ENCODE results near the gene CFAP97.

CFAP97 gene

GRCh38 chr4:185112104-185112503, 91.7 kb downstream of the CFAP97 start:
- no peaks in the 10 kb centered on the region for H3K9me3 ChIP-seq (replicated peaks; ENCODE audit: insufficient read depth, low read length)
- no peak overlapping the region for H3K27ac ChIP-seq (ENCODE audit: low read length)
- no peaks in the 10 kb centered on the region for H4K20me1 ChIP-seq (ENCODE audit: insufficient read depth, low read length)

GRCh38 chr4:185110375-185110823, 93.4 kb downstream of the CFAP97 start:
- no peaks in the 10 kb centered on the region for H3K27me3 ChIP-seq (replicated peaks; ENCODE audit: insufficient read depth, low read length)
- H3K4me3 ChIP-seq (ENCODE audit: low read length): no peak overlapping the region
- no peaks in the 10 kb centered on the region for H3K36me3 ChIP-seq (replicated peaks; ENCODE audit: insufficient read depth, low read length)
- H3K4me2 ChIP-seq (ENCODE audit: low read depth, low read length): no peak overlapping the region
- H3K27ac ChIP-seq (ENCODE audit: low read length): no peak overlapping the region
- H4K20me1 ChIP-seq (ENCODE audit: insufficient read depth, low read length): no peaks in the 10 kb centered on the region
- TF ChIP-seq EZH2phosphoT487 (IDR thresholded peaks at IDR 0.05; ENCODE audit: low read length) (no peak), CTCF (IDR thresholded peaks at IDR 0.05; ENCODE audit: low read length) (no peak), EZH2 (optimal IDR thresholded peaks at IDR 0.05; ENCODE audit: low read depth, low read length) (no peak)
- no peaks in the 10 kb centered on the region for H3K9me2 ChIP-seq (replicated peaks; ENCODE audit: insufficient read depth, low read length)
- H3F3A ChIP-seq (ENCODE audit: insufficient read depth, low read length): no peaks in the 10 kb centered on the region
- no peak overlapping the region for H3K9ac ChIP-seq (ENCODE audit: low read length)
- H3K79me2 ChIP-seq (ENCODE audit: low read length): no peaks in the 10 kb centered on the region
- no peaks in the 10 kb centered on the region for H3K9me3 ChIP-seq (replicated peaks; ENCODE audit: insufficient read depth, low read length)
- DNase-seq: no peak
- H3K4me1 ChIP-seq (ENCODE audit: low read length): peaks cover 11% of the 10 kb centered on the region; the same call in 1 of the 2 replicates
- H2AFZ ChIP-seq (ENCODE audit: low read length): no peak overlapping the region

More at GRCh38 chr4:185112104-185112503, 91.7 kb downstream of the CFAP97 start:
- Histone ChIP-seq H3K4me2 (ENCODE audit: low read depth, low read length) (no peak overlapping the region), H3F3A (ENCODE audit: insufficient read depth, low read length) (no peaks in the 10 kb centered on the region), H3K9me2 (replicated peaks; ENCODE audit: insufficient read depth, low read length) (no peaks in the 10 kb centered on the region), H2AFZ (ENCODE audit: low read length) (no peak overlapping the region), H3K4me1 (ENCODE audit: low read length) (peaks cover 11% of the 10 kb centered on the region; the same call in 1 of the 2 replicates), H3K27me3 (replicated peaks; ENCODE audit: insufficient read depth, low read length) (no peaks in the 10 kb centered on the region), H3K79me2 (ENCODE audit: low read length) (no peaks in the 10 kb centered on the region), H3K9ac (ENCODE audit: low read length) (no peak overlapping the region), H3K36me3 (replicated peaks; ENCODE audit: insufficient read depth, low read length) (no peaks in the 10 kb centered on the region), H3K4me3 (ENCODE audit: low read length) (no peak overlapping the region)
- TF ChIP-seq CTCF (IDR thresholded peaks at IDR 0.05; ENCODE audit: low read length) (no peak), EZH2phosphoT487 (IDR thresholded peaks at IDR 0.05; ENCODE audit: low read length) (no peak), EZH2 (optimal IDR thresholded peaks at IDR 0.05; ENCODE audit: low read depth, low read length) (no peak)
- DNase-seq: peak; percentile 15

- no peak for DNase-seq
- Histone ChIP-seq H3K9me2 (replicated peaks; ENCODE audit: insufficient read depth, low read length) (no peaks in the 10 kb centered on the region), H3K79me2 (ENCODE audit: low read length) (no peaks in the 10 kb centered on the region), H3K36me3 (replicated peaks; ENCODE audit: insufficient read depth, low read length) (no peaks in the 10 kb centered on the region), H2AFZ (ENCODE audit: low read length) (no peak overlapping the region), H3K4me2 (ENCODE audit: low read depth, low read length) (no peak overlapping the region), H3K9me3 (replicated peaks; ENCODE audit: insufficient read depth, low read length) (no peaks in the 10 kb centered on the region), H3K27ac (ENCODE audit: low read length) (no peak overlapping the region), H3K4me1 (ENCODE audit: low read length) (peaks cover 11% of the 10 kb centered on the region; the same call in 1 of the 2 replicates), H3K27me3 (replicated peaks; ENCODE audit: insufficient read depth, low read length) (no peaks in the 10 kb centered on the region), H4K20me1 (ENCODE audit: insufficient read depth, low read length) (no peaks in the 10 kb centered on the region), H3K9ac (ENCODE audit: low read length) (no peak overlapping the region), H3F3A (ENCODE audit: insufficient read depth, low read length) (no peaks in the 10 kb centered on the region), H3K4me3 (ENCODE audit: low read length) (no peak overlapping the region)
- no peak for TF ChIP-seq EZH2 (optimal IDR thresholded peaks at IDR 0.05; ENCODE audit: low read depth, low read length)
- no peak for TF ChIP-seq EZH2phosphoT487 (IDR thresholded peaks at IDR 0.05; ENCODE audit: low read length)
- TF ChIP-seq CTCF (IDR thresholded peaks at IDR 0.05; ENCODE audit: low read length): no peak
Measured at GRCh38 chr4:185109736-185110135, 94.1 kb downstream of the CFAP97 start.
